ENCODE results near the gene IL25.
"Not testable (repeated sequence)": the region's sequence is repeated elsewhere in the genome, so short reads cannot be mapped to it uniquely, and the experiment has no call there.

The IL25 gene

GRCh38 chr14:23392613-23393012, 20.0 kb downstream of the IL25 start:
- DNase-seq = no peak

DNA sequence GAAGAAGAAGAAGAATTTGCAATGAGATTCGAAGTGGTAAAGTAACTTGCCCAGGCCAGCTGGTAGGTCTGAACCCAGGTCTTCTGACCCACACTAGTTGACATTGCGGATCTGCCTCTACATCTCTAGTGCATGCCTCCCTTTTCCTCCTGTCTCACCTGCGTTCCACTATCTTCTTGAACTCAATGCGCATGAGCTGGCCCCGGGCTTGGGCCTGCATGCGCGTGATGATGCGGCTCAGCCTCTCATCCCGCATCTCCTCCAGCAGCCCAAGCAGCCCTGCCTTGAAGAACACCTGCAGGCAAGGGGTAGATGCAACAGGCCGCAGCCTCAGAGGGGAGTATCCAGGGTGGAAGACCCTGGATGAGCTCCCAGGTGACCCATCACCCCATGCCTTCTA, 23.5 kb downstream of the IL25 start:
- no peak for DNase-seq

DNA sequence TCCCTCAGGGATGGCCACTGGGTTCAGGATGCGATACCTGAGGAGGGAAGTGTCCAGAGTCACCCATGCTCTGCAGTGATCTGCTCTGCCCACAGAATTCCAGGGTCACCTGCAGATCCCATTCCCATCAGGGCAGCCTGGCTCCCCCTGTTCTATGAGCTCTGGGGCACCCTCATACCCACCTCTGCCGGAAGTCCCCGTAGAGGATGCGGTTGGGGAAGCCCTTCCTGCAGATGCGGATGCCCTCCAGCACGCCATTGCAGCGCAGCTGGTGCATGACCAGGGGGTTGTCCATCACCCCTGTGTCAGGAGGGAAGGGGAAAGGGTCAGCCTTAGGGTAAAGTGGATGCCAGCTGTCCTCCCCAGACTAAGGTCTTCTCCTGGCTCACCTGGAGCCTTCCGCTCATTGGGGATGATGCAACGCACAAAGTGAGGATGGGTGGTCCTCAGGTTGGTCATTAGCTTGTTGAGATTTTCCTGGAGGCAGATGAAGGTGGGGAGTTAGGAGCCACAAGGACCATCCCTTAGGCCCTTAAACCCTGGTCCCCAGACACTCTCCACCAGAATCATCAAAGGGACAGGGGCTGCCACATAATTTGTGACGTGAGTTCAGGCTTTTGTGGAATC, 24.3 kb downstream of the IL25 start:
- DNase-seq = no peak

- no peak for DNase-seq
These were observed 25.7 kb downstream of the IL25 start for GRCh38 chr14:23398348-23398747.

DNA sequence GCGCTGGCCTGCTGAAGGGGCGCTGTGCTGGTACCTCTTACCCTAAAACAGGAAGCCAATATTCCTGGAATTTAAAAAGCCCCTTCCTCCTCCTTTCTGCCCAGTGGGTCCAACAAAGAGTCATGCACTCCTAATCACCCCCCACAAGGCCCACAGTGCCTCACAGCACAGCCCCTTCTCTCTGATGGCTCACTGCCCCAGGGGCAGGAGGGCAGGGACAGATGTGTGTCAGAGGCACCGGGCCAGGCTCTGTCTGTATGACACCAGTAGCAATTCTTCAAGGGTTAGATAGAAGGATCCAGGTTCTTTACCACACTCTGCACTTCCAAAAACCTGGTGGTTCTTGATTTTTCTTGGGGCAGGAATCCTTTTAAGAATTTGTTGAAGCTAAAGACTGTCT, 26.5 kb downstream of the IL25 start:
- no peak for DNase-seq

GRCh38 chr14:23399591-23399990, 27.0 kb downstream of the IL25 start:
- no peak for DNase-seq

GRCh38 chr14:23400496-23401149, 28.0 kb downstream of the IL25 start:
- not testable (repeated sequence) for DNase-seq

DNA sequence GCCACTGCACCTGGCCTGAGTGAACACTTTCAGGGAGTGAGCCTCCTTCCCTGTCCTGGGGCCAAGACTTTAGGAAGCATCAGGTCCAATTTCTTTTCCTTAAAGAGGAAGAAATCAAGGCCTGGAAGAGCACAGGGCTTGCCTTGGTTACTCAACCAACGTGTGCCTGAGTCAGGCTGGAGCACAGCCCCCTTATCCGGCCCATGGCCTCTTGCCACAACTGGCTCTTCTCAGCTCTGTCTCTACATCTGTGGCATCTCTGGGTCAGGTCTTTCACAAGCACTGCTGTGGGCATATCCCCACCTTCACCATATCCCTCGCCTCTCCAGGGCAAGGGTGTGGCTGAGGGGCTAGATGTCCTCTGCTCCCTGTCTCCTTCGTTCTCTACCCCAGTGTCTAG, 28.7 kb downstream of the IL25 start:
- no peak for DNase-seq

DNA sequence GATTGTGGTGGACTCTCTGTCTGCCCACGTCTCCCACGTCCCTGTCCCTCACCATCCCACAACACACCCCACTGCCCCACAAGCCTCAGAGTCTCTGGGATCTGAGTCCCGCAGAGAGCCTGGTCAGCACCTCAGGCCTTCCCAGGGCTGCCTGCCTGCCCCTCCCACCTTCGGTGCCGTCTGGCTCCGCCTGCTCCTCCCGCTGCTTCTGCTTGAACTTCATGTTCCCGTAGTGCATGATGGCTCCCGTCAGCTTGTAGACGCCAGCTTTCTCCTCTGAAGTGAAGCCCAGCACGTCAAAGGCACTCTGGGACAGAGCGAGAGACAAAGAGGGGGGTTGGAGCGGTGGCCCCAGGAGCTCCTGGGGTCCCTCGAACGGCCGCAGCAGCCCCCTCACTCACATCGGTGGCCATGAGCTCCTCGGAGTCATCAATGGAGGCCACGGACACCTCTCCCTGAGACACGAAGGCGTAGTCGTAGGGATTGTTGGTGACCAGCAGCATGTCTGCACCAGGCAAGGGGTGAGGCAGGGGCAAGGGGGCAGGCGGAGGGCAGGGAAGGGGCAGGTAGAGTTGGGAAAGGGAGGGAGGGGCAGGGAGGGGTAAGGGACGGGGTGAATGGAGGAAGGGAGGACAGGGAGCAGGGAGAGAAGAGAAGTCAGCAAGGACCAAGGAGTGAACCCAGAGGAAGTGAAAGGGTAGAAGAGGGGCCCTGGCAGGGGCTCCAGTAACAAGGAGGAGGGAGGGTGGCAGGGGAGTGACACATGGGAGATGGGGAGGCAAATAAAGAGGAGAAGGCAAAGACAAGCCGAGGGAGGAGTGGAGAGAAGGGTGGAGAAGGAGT, 29.9 kb downstream of the IL25 start:
- no peak for DNase-seq

DNA sequence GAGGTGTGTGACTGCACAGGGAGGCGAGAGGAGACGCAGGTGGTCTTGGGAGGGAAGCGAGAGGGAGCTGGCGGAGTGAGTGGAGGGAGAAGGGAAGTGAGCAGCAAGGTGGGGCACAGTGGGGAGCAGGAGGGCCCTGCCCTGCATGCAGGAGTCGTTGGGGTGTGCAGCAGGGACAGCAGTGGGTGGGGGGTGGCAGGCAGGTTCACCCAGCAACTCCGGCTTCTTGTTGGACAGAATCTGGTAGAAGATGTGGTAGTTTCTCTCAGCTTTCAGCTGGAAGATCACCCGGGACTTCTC, 30.5 kb downstream of the IL25 start:
- DNase-seq = no peak

DNA sequence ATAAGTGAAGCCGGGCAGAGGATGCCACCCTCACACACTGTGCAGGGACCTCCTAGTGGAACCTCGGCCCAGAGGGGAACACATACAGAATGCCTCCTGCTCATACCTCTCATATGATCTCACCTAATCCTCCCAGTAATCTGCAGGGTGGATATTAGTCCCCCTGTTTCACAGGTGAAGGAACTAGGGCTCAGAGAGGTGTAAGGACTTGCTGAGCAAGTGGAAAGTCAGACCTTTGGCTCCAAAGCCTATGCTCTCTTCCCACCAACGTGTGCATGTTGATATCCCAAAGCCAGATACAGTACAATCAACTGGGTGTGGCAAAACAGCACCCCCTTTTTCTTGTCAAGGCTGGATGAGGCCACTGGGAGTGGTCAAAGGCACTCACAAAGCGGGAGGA, 31.3 kb downstream of the IL25 start:
- DNase-seq = no peak

- DNase-seq = no peak
These were observed 31.8 kb downstream of the IL25 start for GRCh38 chr14:23404331-23404900.

DNA sequence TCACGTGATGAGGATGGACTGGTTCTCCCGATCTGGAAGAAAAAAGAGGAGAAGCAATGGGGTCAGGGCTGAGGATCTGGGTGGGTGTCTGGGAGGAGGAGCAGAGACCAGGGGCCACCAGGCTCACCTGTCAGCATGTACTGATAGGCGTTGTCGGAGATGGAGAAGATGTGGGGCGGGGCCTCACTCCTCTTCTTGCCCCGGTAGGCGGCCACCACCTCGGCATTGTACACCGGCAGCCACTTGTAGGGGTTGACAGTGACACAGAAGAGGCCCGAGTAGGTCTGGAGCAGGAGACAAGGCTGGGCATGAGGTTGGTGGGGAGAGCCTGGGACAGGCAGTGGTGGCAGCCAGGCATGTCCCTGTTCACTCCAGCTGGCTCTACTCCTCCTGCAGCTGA, 32.5 kb downstream of the IL25 start:
- no peak for DNase-seq

DNA sequence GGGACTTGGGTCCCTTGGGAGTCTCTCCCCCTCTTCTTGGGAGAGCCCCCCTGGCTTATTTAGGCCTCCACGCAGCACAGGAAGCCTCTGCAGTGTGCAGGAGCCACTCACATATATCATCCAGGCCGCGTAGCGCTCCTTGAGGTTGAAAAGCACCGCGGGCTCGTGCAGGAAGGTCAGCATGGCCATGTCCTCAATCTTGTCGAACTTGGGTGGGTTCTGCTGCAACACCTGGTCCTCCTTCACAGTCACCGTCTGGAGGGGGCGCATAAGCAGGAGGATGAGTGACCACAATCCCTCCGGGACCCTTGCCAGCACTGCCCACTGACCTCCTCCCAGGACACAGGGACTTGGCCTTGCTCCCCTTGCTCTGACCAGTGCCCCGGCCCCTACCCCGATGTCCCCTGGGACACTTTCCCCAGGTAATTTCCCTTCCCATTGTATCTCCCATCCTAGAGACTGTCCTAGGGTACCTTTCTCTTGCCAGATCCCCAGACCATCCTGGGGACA, 33.0 kb downstream of the IL25 start:
- DNase-seq = no peak

GRCh38 chr14:23406244-23406643, 33.6 kb downstream of the IL25 start:
- no peak for DNase-seq

GRCh38 chr14:23406725-23407355, 34.2 kb downstream of the IL25 start:
- DNase-seq = no peak

GRCh38 chr14:23407516-23408306, 35.1 kb downstream of the IL25 start, which contains the start of gene MYH6:
Gene MYH6, minus strand, starts transcription at chr14:23408273. Its CDS starts 1,050 bp downstream, at chr14:23407223.
- no peak for DNase-seq

DNA sequence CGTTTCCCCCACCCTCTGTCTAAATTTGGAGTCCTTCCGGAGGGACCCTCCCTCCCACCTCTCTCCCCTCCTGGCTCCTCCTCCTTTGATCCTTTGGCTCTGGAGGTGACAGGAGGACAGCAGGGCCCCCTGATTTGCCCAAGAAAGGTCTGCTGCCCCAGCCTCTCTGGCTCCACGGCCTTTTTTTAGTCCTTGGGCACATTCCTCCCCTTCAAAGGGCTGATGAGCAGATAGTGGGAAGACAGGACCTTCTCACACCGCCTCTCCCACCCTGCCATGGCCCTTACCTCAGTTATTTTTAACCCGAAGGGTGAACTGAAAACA, 35.7 kb downstream of the IL25 start:
- DNase-seq = no peak

DNA sequence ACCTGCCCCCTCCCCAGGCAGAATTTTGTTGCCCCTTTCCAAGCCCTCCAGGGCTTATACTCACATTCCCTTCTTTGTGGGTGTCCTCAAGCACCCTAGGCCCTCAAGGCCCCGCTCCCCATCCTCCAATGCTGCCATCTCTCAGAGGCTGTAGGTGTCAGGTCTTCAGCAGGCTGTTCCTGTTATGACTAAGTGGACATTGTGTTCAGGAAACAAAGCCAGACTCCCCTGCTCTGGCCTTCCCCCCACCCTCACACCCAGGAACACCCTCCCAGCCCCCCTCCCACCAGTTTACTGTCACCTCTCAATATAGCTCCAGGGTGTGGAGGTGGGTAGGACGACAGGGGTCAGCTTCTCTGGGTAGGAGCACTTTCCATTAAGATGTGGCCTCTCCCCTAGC, 36.9 kb downstream of the IL25 start:
- no peak for DNase-seq

GRCh38 chr14:23409966-23410635, 37.5 kb downstream of the IL25 start:
- no peak for DNase-seq

- DNase-seq = no peak
These were observed 39.2 kb downstream of the IL25 start for GRCh38 chr14:23411563-23412525.
